Ishikawa (cell line): ENCODE data around the gene CPA4.

Experiments used
- CEBPB ChIP-seq: IDR thresholded peaks from 2 replicates; pipeline ENCODE4 v1.6.1; 2012
- CREB1 ChIP-seq: IDR thresholded peaks from 2 replicates; pipeline ENCODE4 v1.6.1; 2012; ENCODE audit warnings: low read depth
- EGR1 ChIP-seq: IDR thresholded peaks from 2 replicates; pipeline ENCODE4 v1.6.1; 2012
- EP300 ChIP-seq: IDR thresholded peaks from 2 replicates; pipeline ENCODE4 v1.6.1; 2012; ENCODE audit warnings: borderline replicate concordance
- FOXM1 ChIP-seq: IDR thresholded peaks from 2 replicates; pipeline ENCODE4 v1.6.1; 2012; ENCODE audit warnings: low read depth, borderline replicate concordance
- NFIC ChIP-seq: IDR thresholded peaks from 2 replicates; pipeline ENCODE4 v1.6.1; 2012
- RAD21 ChIP-seq: IDR thresholded peaks from 2 replicates; pipeline ENCODE4 v1.6.1; 2012; ENCODE audit warnings: low read depth
- TAF1 ChIP-seq: IDR thresholded peaks from 2 replicates; pipeline ENCODE4 v1.6.1; 2012; ENCODE audit warnings: low read depth, mild to moderate bottlenecking
- TCF12 ChIP-seq: IDR thresholded peaks from 2 replicates; pipeline ENCODE4 v1.6.1; 2012; ENCODE audit warnings: low read depth
- TEAD4 ChIP-seq: IDR thresholded peaks from 2 replicates; pipeline ENCODE4 v1.6.1; 2012
- YY1 ChIP-seq: IDR thresholded peaks from 2 replicates; pipeline ENCODE4 v1.6.1; 2012; ENCODE audit warnings: low read depth
- ZBTB7A ChIP-seq: IDR thresholded peaks from 2 replicates; pipeline ENCODE4 v1.6.1; 2012; ENCODE audit warnings: low read depth
- TF ChIP-seq, protein P1 (sequence below): IDR thresholded peaks from 2 replicates; pipeline ENCODE4 v1.6.1; 2012
- TF ChIP-seq, protein P2 (sequence below): IDR thresholded peaks from 2 replicates; pipeline ENCODE4 v1.6.1; 2012; ENCODE audit warnings: low read depth, mild to moderate bottlenecking
- TF ChIP-seq, protein P3 (sequence below): IDR thresholded peaks from 2 replicates; pipeline ENCODE4 v1.6.1; 2012

The CPA4 gene

DNA sequence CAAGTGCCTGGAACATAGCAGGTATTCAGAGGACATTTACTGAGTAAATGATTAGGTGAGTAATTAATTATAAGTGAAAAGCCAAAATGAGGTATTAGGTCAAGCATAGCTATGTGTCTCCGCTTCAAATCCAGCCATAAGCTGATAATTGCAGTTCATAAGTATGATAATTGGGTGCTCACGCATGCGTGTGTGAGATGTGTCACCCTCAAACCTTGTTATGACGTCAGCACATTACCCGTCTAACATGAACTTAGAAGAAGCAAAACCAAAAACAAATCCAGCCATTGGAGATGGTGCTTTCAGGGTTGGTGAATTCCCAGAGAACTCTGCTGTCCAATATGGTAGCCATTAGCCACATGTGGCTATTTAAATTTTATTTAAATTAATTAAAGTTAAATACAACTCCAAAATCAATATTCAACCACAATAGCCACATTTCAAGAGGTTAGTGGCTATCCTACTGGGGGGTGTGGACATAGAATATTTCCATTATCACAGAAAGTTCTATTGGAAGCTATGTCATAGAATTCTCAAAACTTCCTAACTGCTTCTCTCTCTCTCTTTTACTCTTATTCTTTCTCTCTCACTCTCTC lies 51.4 kb downstream of the CPA4 start, which contains the start of gene CPA5:
Gene CPA5, plus strand, starts transcription at position 546 of the 596 bp plus-strand sequence. CDS start 1,670 bp downstream, outside the sequence.
- TF ChIP-seq TEAD4: no peak
- no peak for TF ChIP-seq CEBPB
- no peak for TF ChIP-seq YY1
- TF ChIP-seq EGR1: no peak
- no peak for TF ChIP-seq CREB1
- TF ChIP-seq, protein P1, sequence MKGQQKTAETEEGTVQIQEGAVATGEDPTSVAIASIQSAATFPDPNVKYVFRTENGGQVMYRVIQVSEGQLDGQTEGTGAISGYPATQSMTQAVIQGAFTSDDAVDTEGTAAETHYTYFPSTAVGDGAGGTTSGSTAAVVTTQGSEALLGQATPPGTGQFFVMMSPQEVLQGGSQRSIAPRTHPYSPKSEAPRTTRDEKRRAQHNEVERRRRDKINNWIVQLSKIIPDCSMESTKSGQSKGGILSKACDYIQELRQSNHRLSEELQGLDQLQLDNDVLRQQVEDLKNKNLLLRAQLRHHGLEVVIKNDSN: no peak
- TF ChIP-seq TAF1: no peak
- no peak for TF ChIP-seq TCF12
- no peak for TF ChIP-seq FOXM1
- no peak for TF ChIP-seq ZBTB7A
- TF ChIP-seq NFIC: no peak
- TF ChIP-seq RAD21: no peak

DNA sequence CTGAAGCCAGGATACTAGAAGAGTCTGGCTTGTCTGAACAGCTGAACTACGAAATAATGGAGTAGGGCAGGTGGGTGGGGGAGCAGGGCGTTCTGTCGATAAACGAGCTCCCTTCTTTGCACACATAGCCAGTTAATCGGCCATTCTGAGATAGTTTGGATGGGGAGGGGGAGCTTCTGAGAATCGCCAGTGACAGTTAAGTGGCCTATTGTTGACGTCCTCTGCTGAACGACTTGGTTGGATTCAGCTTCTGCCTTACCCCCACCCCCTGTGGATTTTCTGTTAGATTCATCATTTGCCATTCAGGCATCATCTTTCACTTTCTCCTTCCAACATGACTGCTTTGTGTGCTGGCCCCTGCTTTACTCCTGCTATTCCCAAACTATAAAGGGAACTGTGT lies 52.2 kb downstream of the CPA4 start:
- TF ChIP-seq ZBTB7A (no peak), TAF1 (no peak), EGR1 (no peak), YY1 (no peak), FOXM1 (no peak), CEBPB (no peak), RAD21 (no peak), CREB1 (no peak), TEAD4 (no peak), EP300 (no peak), NFIC (no peak), TCF12 (no peak)
- TF ChIP-seq, protein P2, sequence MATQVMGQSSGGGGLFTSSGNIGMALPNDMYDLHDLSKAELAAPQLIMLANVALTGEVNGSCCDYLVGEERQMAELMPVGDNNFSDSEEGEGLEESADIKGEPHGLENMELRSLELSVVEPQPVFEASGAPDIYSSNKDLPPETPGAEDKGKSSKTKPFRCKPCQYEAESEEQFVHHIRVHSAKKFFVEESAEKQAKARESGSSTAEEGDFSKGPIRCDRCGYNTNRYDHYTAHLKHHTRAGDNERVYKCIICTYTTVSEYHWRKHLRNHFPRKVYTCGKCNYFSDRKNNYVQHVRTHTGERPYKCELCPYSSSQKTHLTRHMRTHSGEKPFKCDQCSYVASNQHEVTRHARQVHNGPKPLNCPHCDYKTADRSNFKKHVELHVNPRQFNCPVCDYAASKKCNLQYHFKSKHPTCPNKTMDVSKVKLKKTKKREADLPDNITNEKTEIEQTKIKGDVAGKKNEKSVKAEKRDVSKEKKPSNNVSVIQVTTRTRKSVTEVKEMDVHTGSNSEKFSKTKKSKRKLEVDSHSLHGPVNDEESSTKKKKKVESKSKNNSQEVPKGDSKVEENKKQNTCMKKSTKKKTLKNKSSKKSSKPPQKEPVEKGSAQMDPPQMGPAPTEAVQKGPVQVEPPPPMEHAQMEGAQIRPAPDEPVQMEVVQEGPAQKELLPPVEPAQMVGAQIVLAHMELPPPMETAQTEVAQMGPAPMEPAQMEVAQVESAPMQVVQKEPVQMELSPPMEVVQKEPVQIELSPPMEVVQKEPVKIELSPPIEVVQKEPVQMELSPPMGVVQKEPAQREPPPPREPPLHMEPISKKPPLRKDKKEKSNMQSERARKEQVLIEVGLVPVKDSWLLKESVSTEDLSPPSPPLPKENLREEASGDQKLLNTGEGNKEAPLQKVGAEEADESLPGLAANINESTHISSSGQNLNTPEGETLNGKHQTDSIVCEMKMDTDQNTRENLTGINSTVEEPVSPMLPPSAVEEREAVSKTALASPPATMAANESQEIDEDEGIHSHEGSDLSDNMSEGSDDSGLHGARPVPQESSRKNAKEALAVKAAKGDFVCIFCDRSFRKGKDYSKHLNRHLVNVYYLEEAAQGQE: no peak
- TF ChIP-seq, protein P3, sequence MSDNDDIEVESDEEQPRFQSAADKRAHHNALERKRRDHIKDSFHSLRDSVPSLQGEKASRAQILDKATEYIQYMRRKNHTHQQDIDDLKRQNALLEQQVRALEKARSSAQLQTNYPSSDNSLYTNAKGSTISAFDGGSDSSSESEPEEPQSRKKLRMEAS: no peak
- TF ChIP-seq, protein P1: no peak

DNA sequence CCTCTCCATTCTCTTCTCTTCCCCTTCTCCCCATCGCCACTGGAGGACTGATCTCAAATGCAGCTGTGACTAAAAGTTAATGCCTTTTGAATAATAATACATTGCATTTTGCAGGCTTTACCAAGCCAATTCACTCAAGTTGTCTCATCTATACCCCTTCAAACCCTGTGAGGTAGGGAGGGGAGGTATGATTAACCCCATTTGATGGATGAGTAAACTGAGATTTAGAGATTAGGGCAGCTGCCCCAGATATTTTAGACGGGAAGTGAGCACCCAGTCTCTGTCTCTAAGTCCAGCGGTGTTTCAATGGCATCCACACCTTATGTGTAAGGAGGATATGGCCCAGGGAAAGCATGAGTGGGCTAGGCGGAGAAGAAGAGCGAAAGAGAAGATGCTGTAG lies 52.8 kb downstream of the CPA4 start:
- TF ChIP-seq TEAD4 (no peak), FOXM1 (no peak), CREB1 (no peak), CEBPB (no peak), RAD21 (no peak), YY1 (no peak), EP300 (no peak), TCF12 (no peak), TAF1 (no peak), EGR1 (no peak)
- TF ChIP-seq, protein P2: no peak
- TF ChIP-seq, protein P3: no peak

DNA sequence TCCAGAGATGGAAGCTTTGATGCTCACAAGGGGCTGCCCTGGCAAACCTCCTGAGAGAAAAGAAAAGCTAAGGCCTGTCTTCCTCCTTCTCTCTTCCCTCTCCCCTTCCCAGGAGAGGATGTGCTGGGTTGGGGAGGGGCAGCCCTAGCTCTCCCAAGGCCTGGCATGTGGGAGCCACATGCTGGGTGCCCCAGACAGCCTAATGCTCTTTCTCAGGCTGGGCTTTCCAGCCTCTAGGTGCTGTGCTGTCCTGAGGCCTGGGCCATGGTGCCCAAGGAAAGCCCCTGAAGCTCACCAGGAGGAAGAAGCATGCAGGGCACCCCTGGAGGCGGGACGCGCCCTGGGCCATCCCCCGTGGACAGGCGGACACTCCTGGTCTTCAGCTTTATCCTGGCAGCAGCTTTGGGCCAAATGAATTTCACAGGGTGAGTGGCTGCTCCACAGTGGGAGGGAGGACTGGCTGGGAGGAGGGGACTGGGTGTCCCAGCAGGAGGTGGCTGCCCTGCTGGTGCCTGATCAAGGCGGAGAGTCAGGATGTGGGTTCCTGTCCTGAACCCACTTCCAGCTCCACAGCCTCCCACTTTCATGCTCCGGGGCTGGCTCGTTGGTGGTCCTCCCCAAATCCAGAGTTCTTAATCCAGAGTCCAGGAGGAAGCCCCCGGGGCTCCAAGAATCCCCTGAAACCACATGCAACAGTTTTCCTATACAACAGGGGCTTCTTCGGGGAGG lies 53.4 kb downstream of the CPA4 start:
- no peak for TF ChIP-seq TEAD4
- no peak for TF ChIP-seq ZBTB7A
- TF ChIP-seq, protein P3: no peak
- no peak for TF ChIP-seq TCF12
- TF ChIP-seq TAF1: no peak
- no peak for TF ChIP-seq FOXM1
- TF ChIP-seq RAD21: no peak
- TF ChIP-seq EP300: no peak

DNA sequence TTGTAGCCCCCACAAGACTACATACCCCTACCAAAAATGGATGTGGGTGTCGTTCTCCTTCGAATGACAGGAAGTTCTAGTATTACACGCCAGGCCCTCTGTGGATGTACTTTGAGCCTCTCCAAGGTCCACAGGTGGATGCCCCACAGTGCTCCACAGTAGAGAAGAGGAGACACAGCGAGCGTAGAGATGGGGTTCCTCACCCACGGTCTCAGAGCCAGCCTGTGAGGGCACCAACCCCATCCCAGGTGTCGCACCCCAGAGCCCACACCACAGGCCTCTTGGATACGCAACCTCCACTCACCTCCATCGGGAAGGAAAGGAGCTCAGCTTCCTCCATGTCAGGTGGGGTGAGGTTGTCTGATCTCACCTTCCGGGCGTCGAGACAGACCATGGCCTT lies 54.0 kb downstream of the CPA4 start:
- TF ChIP-seq, protein P1: no peak
- TF ChIP-seq NFIC: no peak
- TF ChIP-seq, protein P3: no peak
- TF ChIP-seq EGR1: no peak
- no peak for TF ChIP-seq TEAD4
- no peak for TF ChIP-seq TAF1
- TF ChIP-seq, protein P2: no peak
- no peak for TF ChIP-seq EP300
- TF ChIP-seq CREB1: no peak
- no peak for TF ChIP-seq TCF12
- TF ChIP-seq CEBPB: no peak
- no peak for TF ChIP-seq YY1
